ENCODE results near the gene HPGD. TPM values are rescaled to one million over a fixed set of nuclear protein-coding genes. Genes with fewer than 3 reads are reported as not detected.

HPGD gene
- total RNA-seq = 12.9 TPM
- long read RNA-seq, transcript HPGD-202 (7 exons, 3,027 nt) = major isoform, 17 of 25 reads
- long read RNA-seq, partial matches to known transcripts = 2 of 25 reads
- long read RNA-seq, other reads (novel, unspliced or antisense) = 4 of 25 reads

- DNase-seq (ENCODE audit: low spot score) = peak; percentile 91
Observed at GRCh38 chr4:174522183-174523024, at the start of gene HPGD. TSS of gene HPGD (minus strand) at chr4:174522488. CDS start at chr4:174522451, 37 bp downstream.

- no peak for DNase-seq (ENCODE audit: low spot score)
Observed at GRCh38 chr4:174564529-174564928, 42.2 kb upstream of the HPGD start.

- no peak for DNase-seq (ENCODE audit: low spot score)
Observed at GRCh38 chr4:174563399-174563798, 41.1 kb upstream of the HPGD start.

GRCh38 chr4:174561560-174561959 lies 39.3 kb upstream of the HPGD start:
- DNase-seq (ENCODE audit: low spot score) = no peak

GRCh38 chr4:174559894-174560293 lies 37.6 kb upstream of the HPGD start:
- DNase-seq (ENCODE audit: low spot score) = no peak

- DNase-seq (ENCODE audit: low spot score) = no peak
Observed at GRCh38 chr4:174555789-174556630, 33.7 kb upstream of the HPGD start.

- DNase-seq (ENCODE audit: low spot score) = no peak
Observed at GRCh38 chr4:174554231-174554728, 32.0 kb upstream of the HPGD start.

GRCh38 chr4:174553828-174554227 lies 31.5 kb upstream of the HPGD start:
- no peak for DNase-seq (ENCODE audit: low spot score)

- DNase-seq (ENCODE audit: low spot score) = no peak
Observed at GRCh38 chr4:174553031-174553430, 30.7 kb upstream of the HPGD start.

GRCh38 chr4:174550541-174550940 lies 28.3 kb upstream of the HPGD start:
- no peak for DNase-seq (ENCODE audit: low spot score)

- DNase-seq (ENCODE audit: low spot score) = no peak
Observed at GRCh38 chr4:174549721-174550120, 27.4 kb upstream of the HPGD start.

GRCh38 chr4:174545268-174545667 lies 23.0 kb upstream of the HPGD start:
- no peak for DNase-seq (ENCODE audit: low spot score)

GRCh38 chr4:174544496-174544895 lies 22.2 kb upstream of the HPGD start:
- no peak for DNase-seq (ENCODE audit: low spot score)

GRCh38 chr4:174540175-174540574 lies 17.9 kb upstream of the HPGD start:
- DNase-seq (ENCODE audit: low spot score) = no peak

GRCh38 chr4:174539571-174539970 lies 17.3 kb upstream of the HPGD start:
- no peak for DNase-seq (ENCODE audit: low spot score)

- no peak for DNase-seq (ENCODE audit: low spot score)
Observed at GRCh38 chr4:174538876-174539250, 16.6 kb upstream of the HPGD start.

- DNase-seq (ENCODE audit: low spot score) = no peak
Observed at GRCh38 chr4:174538123-174538875, 16.0 kb upstream of the HPGD start.

GRCh38 chr4:174537634-174538033 lies 15.3 kb upstream of the HPGD start:
- DNase-seq (ENCODE audit: low spot score) = no peak

- no peak for DNase-seq (ENCODE audit: low spot score)
Observed at GRCh38 chr4:174534461-174534860, 12.2 kb upstream of the HPGD start.

- no peak for DNase-seq (ENCODE audit: low spot score)
Observed at GRCh38 chr4:174532445-174532844, 10.2 kb upstream of the HPGD start.

- no peak for DNase-seq (ENCODE audit: low spot score)
Observed at GRCh38 chr4:174531486-174531885, 9.2 kb upstream of the HPGD start.
